ENCODE results near the gene DDX1.

DDX1 gene

DNA sequence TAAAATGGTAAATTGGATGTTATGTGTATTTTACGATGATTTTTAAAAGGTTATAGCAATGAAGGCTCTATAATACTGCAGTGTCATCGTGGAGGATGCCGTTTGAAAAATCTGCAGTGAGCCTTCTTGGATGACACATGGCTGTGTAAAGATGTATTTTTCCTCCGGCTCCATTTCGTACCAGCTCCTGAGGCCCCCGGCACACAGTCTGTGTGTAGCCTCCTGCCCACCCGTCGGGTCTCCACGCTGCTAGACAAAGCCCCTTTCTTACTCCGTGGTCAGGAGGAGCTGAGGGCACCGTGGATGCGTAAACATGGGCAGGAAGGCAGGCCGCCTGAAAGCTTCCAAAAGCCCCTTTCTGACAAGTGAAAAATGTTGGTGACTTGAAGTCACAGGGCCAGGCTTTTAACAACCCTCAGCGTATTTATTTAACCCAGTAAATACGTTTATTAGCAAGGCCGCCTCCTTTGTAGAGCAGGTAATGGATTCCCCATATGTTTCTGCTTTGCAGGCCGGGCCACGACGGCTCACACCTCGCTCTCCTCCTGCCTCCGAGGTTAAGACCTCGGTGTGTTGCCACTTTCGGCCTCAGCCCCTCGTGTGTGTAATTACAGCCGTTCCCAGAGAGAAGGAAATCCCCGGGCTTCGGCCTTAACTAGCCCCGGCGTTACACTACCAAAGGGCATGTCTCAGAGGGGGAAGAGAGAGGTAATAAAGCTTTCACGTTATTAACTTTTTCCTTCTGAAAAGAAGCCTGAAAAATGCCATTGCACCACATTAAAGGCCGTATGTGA is 72.8 kb downstream of the DDX1 start:
- TF ChIP-seq, protein P1, sequence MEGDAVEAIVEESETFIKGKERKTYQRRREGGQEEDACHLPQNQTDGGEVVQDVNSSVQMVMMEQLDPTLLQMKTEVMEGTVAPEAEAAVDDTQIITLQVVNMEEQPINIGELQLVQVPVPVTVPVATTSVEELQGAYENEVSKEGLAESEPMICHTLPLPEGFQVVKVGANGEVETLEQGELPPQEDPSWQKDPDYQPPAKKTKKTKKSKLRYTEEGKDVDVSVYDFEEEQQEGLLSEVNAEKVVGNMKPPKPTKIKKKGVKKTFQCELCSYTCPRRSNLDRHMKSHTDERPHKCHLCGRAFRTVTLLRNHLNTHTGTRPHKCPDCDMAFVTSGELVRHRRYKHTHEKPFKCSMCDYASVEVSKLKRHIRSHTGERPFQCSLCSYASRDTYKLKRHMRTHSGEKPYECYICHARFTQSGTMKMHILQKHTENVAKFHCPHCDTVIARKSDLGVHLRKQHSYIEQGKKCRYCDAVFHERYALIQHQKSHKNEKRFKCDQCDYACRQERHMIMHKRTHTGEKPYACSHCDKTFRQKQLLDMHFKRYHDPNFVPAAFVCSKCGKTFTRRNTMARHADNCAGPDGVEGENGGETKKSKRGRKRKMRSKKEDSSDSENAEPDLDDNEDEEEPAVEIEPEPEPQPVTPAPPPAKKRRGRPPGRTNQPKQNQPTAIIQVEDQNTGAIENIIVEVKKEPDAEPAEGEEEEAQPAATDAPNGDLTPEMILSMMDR (IDR thresholded peaks at IDR 0.05; ENCODE audit: insufficient read depth, low read depth, low read length, missing control alignments) = no peak
- no peak for DNase-seq (ENCODE audit: low read depth)
- no peak overlapping the region for H3K4me3 ChIP-seq (ENCODE audit: low read depth, low read length)

DNA sequence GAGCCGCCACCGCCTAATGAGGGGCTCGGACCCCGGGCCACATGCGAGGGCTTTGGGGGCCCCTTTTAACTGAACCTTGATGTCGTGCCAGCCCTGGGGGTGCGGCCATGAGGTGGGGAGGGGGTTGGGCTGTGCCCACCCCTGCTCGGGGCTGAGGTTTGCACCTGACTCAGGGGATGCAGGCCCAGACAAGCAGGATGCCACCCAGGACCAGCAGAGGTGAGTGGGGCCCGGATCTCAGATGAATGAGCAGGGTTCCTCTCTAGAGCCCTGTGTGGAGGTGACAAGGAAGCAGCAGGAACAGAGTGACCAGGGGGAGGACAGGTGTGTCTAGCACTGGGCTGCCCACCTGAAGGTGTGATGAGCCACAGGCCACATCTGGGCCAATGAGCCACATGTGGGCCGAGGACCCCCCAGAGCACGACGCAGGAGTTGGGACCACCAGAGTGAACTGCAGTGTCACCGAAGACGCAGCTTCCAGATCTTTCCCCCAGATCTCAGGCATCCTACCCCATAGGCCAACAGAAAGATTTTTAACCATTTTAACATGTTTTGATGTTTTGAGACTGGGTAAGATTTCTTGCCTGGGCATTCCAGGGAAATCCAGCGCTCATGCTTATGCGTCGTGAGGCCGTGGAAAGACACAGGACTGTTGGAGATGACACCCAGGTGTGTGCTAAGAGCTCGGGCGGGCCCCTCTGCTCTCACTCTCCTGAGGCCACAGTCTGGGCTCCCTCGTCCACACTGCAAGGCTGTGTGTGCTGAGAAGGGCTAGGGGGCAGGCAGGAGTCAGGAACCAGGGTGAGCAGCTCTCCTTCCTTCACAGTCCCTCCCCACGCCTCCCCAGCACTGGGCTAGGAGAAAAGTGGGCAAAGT is 73.6 kb downstream of the DDX1 start:
- DNase-seq (ENCODE audit: low read depth) = no peak
- TF ChIP-seq, protein P1 (IDR thresholded peaks at IDR 0.05; ENCODE audit: insufficient read depth, low read depth, low read length, missing control alignments) = no peak

DNA sequence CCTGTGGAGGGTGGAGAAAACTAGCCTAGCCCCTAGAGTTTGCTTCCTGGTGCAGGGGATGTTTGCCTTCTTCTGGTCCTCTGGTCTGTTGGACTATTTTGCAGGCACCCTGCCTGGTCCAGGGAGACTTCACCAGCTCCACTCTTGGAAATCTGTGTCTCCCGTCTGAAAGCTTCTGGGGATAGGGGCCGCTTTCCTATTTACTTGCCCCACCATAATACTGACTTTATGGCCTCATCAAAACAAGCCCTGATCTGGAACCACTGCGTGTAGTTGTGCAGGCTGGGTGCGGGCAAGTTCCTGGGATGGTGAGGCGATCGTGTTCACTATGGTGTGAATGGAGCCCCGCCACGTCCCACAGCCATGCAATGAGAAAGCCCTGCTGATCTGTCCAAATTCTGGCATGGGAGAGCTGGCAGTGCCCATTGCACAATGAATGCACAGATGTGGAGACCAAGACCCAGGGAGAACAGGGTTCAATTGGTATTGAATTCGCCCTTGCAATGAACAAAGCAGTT is 74.3 kb downstream of the DDX1 start:
- TF ChIP-seq, protein P1 (IDR thresholded peaks at IDR 0.05; ENCODE audit: insufficient read depth, low read depth, low read length, missing control alignments) = no peak
- DNase-seq (ENCODE audit: low read depth) = no peak
- no peak overlapping the region for H3K4me3 ChIP-seq (ENCODE audit: low read depth, low read length)

More for the DNA sequence above, 73.6 kb downstream of the DDX1 start:
- no peak overlapping the region for H3K4me3 ChIP-seq (ENCODE audit: low read depth, low read length)

DNA sequence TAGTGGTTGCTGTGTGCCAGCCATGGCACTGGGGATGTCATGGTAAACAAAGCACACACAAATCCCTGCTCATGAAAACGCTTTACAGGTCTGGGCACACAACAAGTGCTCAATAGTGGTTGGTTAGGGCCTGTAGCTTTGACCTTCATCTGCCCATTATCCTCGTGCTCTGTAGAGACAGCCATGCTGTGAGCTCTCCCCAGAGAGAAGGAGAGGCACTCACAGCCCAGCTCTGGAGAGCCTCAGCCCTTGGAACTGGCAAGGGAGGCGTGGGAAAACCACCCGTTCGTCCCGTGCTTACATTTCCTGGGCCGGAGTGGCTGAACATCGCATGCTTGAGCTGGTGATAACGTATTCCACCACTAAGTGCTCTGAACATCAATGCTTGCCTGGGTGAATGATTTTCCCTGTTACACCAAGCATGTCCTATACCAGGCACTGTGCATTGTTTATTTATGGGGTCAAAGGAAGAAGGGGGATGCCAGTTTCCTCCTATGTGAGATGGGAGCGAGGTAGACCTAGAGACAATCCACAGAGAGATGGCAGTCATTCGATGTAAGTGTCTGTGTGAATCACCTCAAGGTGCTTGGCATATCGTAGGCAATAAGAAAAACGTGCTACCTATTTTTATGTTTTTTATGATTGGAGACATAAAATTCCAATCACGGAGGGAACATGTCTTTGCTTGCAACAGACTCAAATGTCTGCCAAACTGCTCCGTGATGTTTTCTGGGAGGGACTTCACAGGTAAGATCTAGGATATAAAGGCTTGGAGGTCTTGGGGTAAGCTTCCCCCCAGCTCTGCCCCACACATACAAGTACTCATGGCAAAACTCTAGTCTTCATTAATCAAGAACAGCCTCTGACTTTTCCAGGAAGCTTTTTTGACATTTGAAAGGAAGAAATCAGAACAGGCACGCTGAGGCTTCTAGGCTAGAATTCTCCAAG is 75.5 kb downstream of the DDX1 start:
- TF ChIP-seq, protein P1 (IDR thresholded peaks at IDR 0.05; ENCODE audit: insufficient read depth, low read depth, low read length, missing control alignments) = no peak
- no peak overlapping the region for H3K4me3 ChIP-seq (ENCODE audit: low read depth, low read length)
- DNase-seq (ENCODE audit: low read depth) = no peak

DNA sequence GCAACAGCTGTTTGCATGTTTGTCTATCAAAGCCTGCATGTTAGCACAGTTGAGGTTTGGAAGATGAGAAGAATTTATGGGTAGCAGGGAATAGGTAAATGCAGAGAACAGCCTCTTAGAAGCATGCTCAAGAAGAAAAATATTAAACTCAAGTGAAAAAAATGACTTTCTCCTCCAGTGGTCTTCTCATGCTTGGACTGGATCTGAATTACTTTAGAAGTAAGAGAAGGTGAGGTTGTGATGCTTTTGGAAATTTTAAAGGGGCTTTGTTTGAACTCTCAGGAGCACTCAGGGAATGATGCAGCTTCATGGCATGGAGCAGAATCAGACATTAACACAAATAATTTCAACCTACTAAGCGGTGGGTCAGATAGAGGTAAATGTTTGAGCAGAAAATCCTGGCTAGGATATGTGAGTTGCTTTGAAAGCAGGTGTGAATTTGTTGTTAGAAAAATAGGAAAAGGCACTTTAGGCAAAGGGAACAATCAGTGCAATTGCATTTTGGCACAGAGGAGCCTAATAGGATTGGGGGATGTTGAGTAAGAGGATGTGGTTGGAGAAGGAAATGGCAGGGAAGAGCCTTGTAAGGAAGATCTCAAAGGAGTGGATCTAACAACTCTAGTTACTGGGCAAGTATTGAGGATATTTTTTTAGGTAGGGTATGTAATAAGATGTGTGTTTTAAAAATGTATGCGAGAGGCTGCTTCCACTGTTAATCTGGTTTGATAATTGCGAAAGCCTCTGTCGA is 76.3 kb downstream of the DDX1 start:
- no peak for DNase-seq (ENCODE audit: low read depth)
- no peak overlapping the region for H3K4me3 ChIP-seq (ENCODE audit: low read depth, low read length)
- TF ChIP-seq, protein P1 (IDR thresholded peaks at IDR 0.05; ENCODE audit: insufficient read depth, low read depth, low read length, missing control alignments) = no peak
